Activated T-helper 2 cell treated with anti-CD3 and anti-CD28 coated beads, Interferon-gamma antibody, Interleukin-2, Interleukin-4, amounts not matched to agents 10 μg/mL and 5 μg/mL and 100 μg/mL, durations not matched to agents 14 hours and 24 hours and 36 hours (primary cell): ENCODE measurements around the gene RNF225. TPM values are rescaled to one million over a fixed set of nuclear protein-coding genes. Genes with fewer than 3 reads are reported as not detected.
"Not testable (repeated sequence)": the region's sequence is repeated elsewhere in the genome, so short reads cannot be mapped to it uniquely, and the experiment has no call there.

Source experiments
- DNase-seq: peaks from one replicate; pipeline ENCODE4 v3.0.0; 2021; ENCODE audit warnings: low spot score
- H3K27ac Mint-ChIP-seq: one replicate; pipeline ENCODE4 v1.8.0; 2021; ENCODE audit warnings: mixed read lengths
- H3K27me3 Mint-ChIP-seq: one replicate; pipeline ENCODE4 v1.8.0; 2021; ENCODE audit warnings: low read depth, mixed read lengths
- H3K36me3 Mint-ChIP-seq: one replicate; pipeline ENCODE4 v1.8.0; 2021; ENCODE audit warnings: low read depth, mixed read lengths
- H3K4me1 Mint-ChIP-seq: one replicate; pipeline ENCODE4 v1.8.0; 2021; ENCODE audit warnings: low read depth, mixed read lengths
- H3K4me3 Mint-ChIP-seq: one replicate; pipeline ENCODE4 v1.8.0; 2021; ENCODE audit warnings: low read depth, mild to moderate bottlenecking, moderate library complexity, mixed read lengths
- H3K9me3 Mint-ChIP-seq: one replicate; pipeline ENCODE4 v1.8.0; 2021; ENCODE audit warnings: mixed read lengths
- intact Hi-C: fragments of 100-400 bp; cut with micrococcal nuclease; formaldehyde crosslinking; loops from one replicate; pipeline ENCODE4 v1.15.1; 2023
- total RNA-seq: library from RNA; stranded (reverse); gene quantifications from 2 replicates; pipeline ENCODE4 v1.2.3, GENCODE V29; 2022

The RNF225 gene
- total RNA-seq, 1 donor from 2014 or later = 0.91 TPM

DNA sequence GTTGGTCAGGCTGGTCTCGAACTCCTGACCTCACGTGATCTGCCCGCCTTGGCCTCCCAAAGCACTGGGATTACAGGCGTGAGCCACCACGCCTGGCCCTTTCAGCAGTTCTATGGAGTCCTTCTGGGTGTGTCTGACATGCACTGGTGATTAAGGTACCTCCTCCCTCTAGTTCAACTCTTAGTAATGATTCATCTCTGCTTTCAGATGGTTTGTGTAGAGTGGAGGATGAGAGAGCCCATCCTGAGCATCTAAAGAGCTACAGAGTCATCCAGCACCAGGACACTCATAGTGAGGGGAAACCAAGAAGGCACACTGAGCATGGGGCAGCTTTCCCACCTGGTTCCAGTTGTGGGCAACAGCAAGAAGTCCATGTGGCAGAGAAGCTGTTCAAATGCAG lies 21.1 kb downstream of the RNF225 start:
- Mint-ChIP-seq H3K27ac (no peak overlapping the region), H3K4me3 (no peak overlapping the region), H3K4me1 (no peaks in the 10 kb centered on the region), H3K9me3 (peaks cover 34% of the 10 kb centered on the region), H3K36me3 (peaks cover 66% of the 10 kb centered on the region), H3K27me3 (no peaks in the 10 kb centered on the region)
- intact Hi-C loops = no loop called here
- DNase-seq = no peak

DNA sequence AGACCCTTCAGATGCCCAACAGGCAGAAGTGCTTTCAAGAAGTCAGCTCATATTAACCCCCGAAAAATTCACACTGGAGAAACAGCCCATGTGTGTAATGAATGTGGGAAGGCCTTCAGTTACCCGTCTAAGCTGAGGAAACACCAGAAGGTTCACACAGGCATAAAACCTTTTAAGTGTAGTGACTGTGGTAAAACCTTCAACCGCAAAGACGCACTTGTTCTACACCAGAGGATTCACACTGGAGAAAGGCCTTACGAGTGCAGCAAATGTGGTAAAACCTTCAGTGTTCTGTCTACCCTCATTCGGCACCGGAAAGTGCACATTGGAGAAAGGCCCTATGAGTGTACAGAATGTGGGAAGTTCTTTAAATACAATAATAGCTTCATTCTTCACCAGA lies 21.6 kb downstream of the RNF225 start:
- H3K4me1 Mint-ChIP-seq = no peaks in the 10 kb centered on the region
- no peak overlapping the region for H3K27ac Mint-ChIP-seq
- no peak for DNase-seq
- H3K9me3 Mint-ChIP-seq = peaks cover 36% of the 10 kb centered on the region
- intact Hi-C loops = no loop called here
- H3K4me3 Mint-ChIP-seq = no peak overlapping the region
- H3K27me3 Mint-ChIP-seq = no peaks in the 10 kb centered on the region
- H3K36me3 Mint-ChIP-seq = peaks cover 68% of the 10 kb centered on the region

DNA sequence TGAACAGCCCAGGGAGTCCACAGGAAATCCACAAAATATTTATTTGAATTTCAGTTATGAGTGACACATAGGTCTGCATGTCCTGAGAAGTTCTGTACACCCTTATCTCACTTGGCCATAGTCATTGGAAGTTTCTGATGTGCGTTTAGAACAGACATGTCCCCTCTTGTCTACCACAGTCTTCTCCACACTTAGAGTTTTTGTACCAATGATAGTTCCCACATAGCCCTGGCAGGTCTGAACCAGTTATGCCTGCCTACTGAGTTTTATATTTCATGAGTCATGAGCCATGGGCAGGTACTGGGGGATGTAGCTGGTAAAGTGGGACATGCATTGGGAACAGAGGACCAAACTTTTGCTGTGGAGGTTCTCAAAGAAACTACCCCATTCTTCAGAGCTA lies 33.2 kb downstream of the RNF225 start:
- Mint-ChIP-seq H3K9me3 (peaks cover 86% of the 10 kb centered on the region), H3K36me3 (peaks cover 29% of the 10 kb centered on the region)
- intact Hi-C loops = no loop called here

DNA sequence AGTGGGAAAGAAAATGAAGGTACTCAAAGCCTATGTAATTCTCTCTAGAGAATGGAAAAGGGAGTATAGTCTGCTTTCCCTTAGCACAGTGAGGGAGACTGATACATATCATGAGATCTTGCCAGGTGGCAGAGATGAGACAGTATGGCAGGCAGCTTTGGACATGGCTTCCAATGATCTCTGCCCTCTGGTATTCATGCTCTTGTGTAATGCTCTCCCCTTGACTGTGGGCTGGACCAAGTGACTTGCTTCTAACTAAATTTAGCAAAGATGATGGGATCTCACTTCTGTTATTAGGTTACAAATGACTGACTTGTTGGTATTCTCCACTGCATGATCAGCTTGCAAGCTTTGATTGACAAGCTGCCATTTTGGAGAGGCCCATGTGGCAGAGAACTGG lies 34.3 kb downstream of the RNF225 start:
- Mint-ChIP-seq H3K4me1 (no peaks in the 10 kb centered on the region), H3K4me3 (no peak overlapping the region)

More for the DNA sequence above, 33.2 kb downstream of the RNF225 start:
- Mint-ChIP-seq H3K27me3 (no peaks in the 10 kb centered on the region), H3K4me1 (no peaks in the 10 kb centered on the region), H3K4me3 (no peak overlapping the region), H3K27ac (no peak overlapping the region)
- no peak for DNase-seq

DNA sequence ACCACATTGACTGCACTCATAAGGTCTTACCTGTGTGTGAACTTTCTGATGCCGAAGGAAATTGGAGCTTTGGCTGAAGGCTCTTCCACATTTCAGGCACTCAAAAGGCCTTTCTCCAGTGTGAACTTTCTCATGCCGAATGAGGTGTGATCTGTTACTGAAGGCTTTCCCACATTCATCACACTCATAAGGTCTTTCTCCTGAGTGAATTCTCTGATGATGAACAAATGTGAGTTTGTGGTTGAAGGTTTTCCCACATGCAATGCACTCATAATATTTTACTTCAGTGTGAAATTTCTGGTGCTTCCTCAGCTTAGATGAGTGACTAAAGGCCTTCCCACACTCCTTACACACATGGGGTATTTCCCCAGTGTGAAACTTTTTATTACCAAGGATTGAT lies 38.8 kb downstream of the RNF225 start:
- H3K9me3 Mint-ChIP-seq = peaks cover 89% of the 10 kb centered on the region
- DNase-seq = no peak
- intact Hi-C loops = no loop called here
- no peaks in the 10 kb centered on the region for H3K27me3 Mint-ChIP-seq
- H3K4me3 Mint-ChIP-seq = no peak overlapping the region
- no peak overlapping the region for H3K27ac Mint-ChIP-seq
- peaks cover 76% of the 10 kb centered on the region for H3K36me3 Mint-ChIP-seq
- H3K4me1 Mint-ChIP-seq = peaks cover 6% of the 10 kb centered on the region

More for the DNA sequence above, 34.3 kb downstream of the RNF225 start:
- Mint-ChIP-seq H3K36me3 (peaks cover 39% of the 10 kb centered on the region), H3K27me3 (no peaks in the 10 kb centered on the region), H3K9me3 (peaks cover 90% of the 10 kb centered on the region), H3K27ac (no peak overlapping the region)
- DNase-seq = no peak
- intact Hi-C loops = no loop called here

DNA sequence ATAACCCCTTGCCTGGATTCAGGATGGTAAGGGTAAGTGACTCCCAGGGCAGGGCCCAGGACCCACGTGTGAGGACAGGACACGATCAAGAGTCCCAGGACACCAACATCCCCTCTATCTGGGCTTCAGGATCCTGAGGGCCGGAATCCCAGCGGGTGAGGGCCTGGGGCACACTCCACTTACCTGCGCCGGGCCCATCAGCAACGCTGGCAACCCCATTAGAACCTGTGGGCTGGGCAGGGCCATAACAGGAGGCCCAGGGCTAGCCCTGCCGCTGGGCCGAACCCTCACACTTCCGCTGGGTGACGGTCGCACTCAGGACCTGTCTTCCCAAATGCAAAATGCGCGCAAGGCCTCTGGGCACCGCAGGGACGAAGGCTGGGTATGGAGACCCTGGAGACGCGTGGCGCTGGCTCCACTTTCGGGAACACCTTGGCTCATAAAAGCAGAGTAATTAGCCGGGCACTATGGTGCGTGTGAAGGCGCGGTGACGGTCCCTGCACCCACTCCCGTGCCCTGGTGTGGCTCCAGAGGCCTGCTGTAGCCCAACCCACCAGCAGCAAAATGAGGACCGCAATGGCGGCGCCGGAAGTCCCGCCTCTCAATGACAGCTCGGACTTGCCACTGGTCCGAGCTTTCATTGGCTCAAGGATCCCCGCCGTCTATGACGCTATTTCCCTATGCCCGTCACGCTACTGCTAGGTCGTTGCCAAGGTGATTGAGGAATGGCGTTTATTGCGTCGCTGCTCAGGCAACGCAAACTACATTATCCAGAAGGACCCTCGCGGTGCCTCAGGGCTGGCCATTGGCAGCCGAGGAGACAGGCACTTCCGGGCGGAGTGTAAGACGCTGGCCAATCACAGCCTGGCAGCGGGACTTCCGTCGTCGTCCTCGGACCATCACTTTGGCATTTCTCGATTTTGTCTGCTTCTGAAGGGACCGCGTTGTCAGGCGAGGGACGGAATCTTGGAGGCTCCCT lies 44.4 kb downstream of the RNF225 start, which contains the start of gene ZNF132:
TSS of gene ZNF132 (minus strand) at position 578 of the 979 bp plus-strand sequence. CDS start at position 246, 332 bp downstream.
- H3K36me3 Mint-ChIP-seq = peaks cover 58% of the 10 kb centered on the region
- H3K4me1 Mint-ChIP-seq = peaks cover 18% of the 10 kb centered on the region
- intact Hi-C loops = loop anchor here (1.0 kb wide), 4 partner anchors 11 to 59 kb away; partner anchors contain the start of genes ZNF324, ZNF324B and ZNF837
- H3K4me3 Mint-ChIP-seq = peak within 1 kb of the TSS; percentile 85
- no peaks in the 10 kb centered on the region for H3K27me3 Mint-ChIP-seq
- peaks cover 53% of the 10 kb centered on the region for H3K9me3 Mint-ChIP-seq
- peak within 1 kb of the TSS; percentile 80 for H3K27ac Mint-ChIP-seq
- DNase-seq = peak; percentile 94

DNA sequence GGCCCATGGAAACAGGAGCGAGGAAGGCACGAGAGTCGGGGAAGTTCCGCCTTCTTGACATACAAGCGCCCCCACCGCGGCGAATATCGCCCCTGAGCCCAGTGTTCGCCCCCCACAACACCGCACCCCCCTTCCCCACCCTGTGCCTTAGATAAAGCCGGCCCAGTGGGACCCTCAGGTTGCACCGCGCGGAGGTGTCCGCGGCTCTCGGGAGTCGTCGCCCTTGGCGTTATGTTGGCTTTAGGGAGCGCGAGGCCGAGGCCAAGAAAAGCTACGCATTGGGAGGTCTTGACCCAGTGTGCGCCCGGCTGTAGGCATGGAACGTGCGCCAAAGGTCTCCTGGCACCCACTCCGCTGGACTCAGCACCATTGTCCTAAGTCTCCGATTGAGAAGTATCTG lies 45.1 kb downstream of the RNF225 start:
- Mint-ChIP-seq H3K27me3 (no peaks in the 10 kb centered on the region), H3K4me1 (peaks cover 18% of the 10 kb centered on the region), H3K4me3 (peak overlapping the region; percentile 85), H3K27ac (peak overlapping the region; percentile 80), H3K36me3 (peaks cover 51% of the 10 kb centered on the region), H3K9me3 (peaks cover 46% of the 10 kb centered on the region)
- intact Hi-C loops = loop anchor here (1.0 kb wide), 4 partner anchors 11 to 59 kb away; partner anchors contain the start of genes ZNF324, ZNF324B and ZNF837
- no peak for DNase-seq

DNA sequence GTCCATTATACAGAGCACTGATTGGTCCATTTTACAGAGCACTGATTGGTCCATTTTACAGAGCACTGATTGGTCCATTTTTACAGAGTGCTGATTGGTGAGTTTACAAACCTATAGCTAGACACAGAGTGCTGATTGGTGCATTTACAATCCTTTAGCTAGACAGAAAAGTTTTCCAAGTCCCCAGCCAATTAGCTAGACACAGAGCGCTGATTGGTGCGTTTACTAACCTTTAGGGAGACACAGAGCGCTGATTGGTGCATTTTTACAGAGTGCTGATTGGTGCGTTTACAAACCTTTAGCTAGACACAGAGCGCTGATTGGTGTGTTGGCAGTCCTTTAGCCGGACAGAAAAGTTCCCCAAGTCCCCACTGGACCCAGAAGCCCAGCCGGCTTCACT lies 47.5 kb downstream of the RNF225 start:
- H3K27me3 Mint-ChIP-seq, DNase-seq, H3K27ac Mint-ChIP-seq, intact Hi-C loops, H3K4me3 Mint-ChIP-seq: not testable (repeated sequence)
- Mint-ChIP-seq H3K36me3 (peaks cover 30% of the 10 kb centered on the region), H3K9me3 (peaks cover 31% of the 10 kb centered on the region), H3K4me1 (peaks cover 18% of the 10 kb centered on the region)

Other genes starting within 250 kb of the RNF225 start
- gene ZNF329, start 244.9 kb upstream of the RNF225 start, total RNA-seq = 2.0 and 2.1 TPM in 2 replicates
- gene ZNF274, start 212.6 kb upstream of the RNF225 start, total RNA-seq = 18.4 and 19.9 TPM in 2 replicates
- 42.0 and 49.1 TPM in 2 replicates for gene ZNF544, start 166.7 kb upstream of the RNF225 start, total RNA-seq
- gene ZNF8, start 116.7 kb upstream of the RNF225 start, total RNA-seq = 4.7 and 5.3 TPM in 2 replicates
- 64.2 and 65.0 TPM in 2 replicates for gene ERVK3-1, start 90.3 kb upstream of the RNF225 start, total RNA-seq
- 4.6 and 4.9 TPM in 2 replicates for gene ZSCAN22, start 68.7 kb upstream of the RNF225 start, total RNA-seq
- 11.8 and 13.3 TPM in 2 replicates for gene A1BG, start 42.2 kb upstream of the RNF225 start, total RNA-seq
- gene ZNF497, start 32.9 kb upstream of the RNF225 start, total RNA-seq = 0.76 and 2.2 TPM in 2 replicates
- gene ZNF837, start 14.6 kb upstream of the RNF225 start, total RNA-seq = 1.1 and 1.5 TPM in 2 replicates
- 1,217 and 1,244 TPM in 2 replicates for gene RPS5, start 8.4 kb upstream of the RNF225 start, total RNA-seq
- gene ZNF584, start 13.0 kb downstream of the RNF225 start, total RNA-seq = 11.2 and 12.2 TPM in 2 replicates
- gene ZNF132, start 44.5 kb downstream of the RNF225 start, total RNA-seq = 3.2 and 3.4 TPM in 2 replicates
- gene ZNF324B, start 56.0 kb downstream of the RNF225 start, total RNA-seq = 9.6 and 11.3 TPM in 2 replicates
- 11.6 and 12.3 TPM in 2 replicates for gene ZNF324, start 71.4 kb downstream of the RNF225 start, total RNA-seq
- 6.6 and 6.9 TPM in 2 replicates for gene ZNF446, start 80.7 kb downstream of the RNF225 start, total RNA-seq
- gene SLC27A5, start 116.3 kb downstream of the RNF225 start, total RNA-seq = 23.0 and 23.5 TPM in 2 replicates
- 16.6 and 17.7 TPM in 2 replicates for gene ZBTB45, start 124.2 kb downstream of the RNF225 start, total RNA-seq
- gene TRIM28, start 148.4 kb downstream of the RNF225 start, total RNA-seq = 658 and 662 TPM in 2 replicates
- 102 and 105 TPM in 2 replicates for gene CHMP2A, start 159.4 kb downstream of the RNF225 start, total RNA-seq
- gene UBE2M, start 163.0 kb downstream of the RNF225 start, total RNA-seq = 133 and 142 TPM in 2 replicates
- 18.8 and 19.0 TPM in 2 replicates for gene MZF1, start 177.7 kb downstream of the RNF225 start, total RNA-seq